SK-N-SH (cell line): ENCODE results near the gene R3HCC1L. TPM values are rescaled to one million over a fixed set of nuclear protein-coding genes. Genes with fewer than 3 reads are reported as not detected.

ENCODE experiments used
- CTCF ChIA-PET: fragments of 300-600, 350-600 bp; formaldehyde crosslinking; extraction: SDS; loops from one replicate; lab custom pipeline; 2021; lab: Yijun Ruan, JAX
- POLR2A ChIA-PET: fragments of 350-600 bp; sonication (Branson Sonifier 250); formaldehyde crosslinking; extraction: SDS; loops from one replicate; lab custom pipeline; 2020; ENCODE audit warnings: antibody characterized with exemption, inconsistent platforms; lab: Yijun Ruan, JAX
- DNase-seq: peaks from one replicate; pipeline ENCODE4 v3.0.0; 2012
- H2AFZ ChIP-seq: fragments of 200-600 bp; sonication (generic); 2 replicates; pipeline ENCODE4 v1.8.1; 2016; ENCODE audit warnings: antibody characterized with exemption, mild to moderate bottlenecking, low read depth
- H3F3A ChIP-seq: fragments of 200-600 bp; sonication (generic); replicated peaks from 2 replicates; pipeline ENCODE3; 2016; ENCODE audit warnings: antibody characterized with exemption, mild to moderate bottlenecking; ENCODE audit not compliant: insufficient read depth
- H3K27ac ChIP-seq, 2 experiments: fragments of 200-500 bp in 1 of 2; fragments of 200-600 bp in 1 of 2; sonication (Bioruptor generic) in 1 of 2; sonication (generic), shearing (Covaris generic) in 1 of 2; 2 replicates each; pipeline versions ENCODE4 v1.5.1 to v1.6.1; 2014 to 2016; ENCODE audit warnings: low read depth in 2 of 2, inconsistent platforms in 1 of 2, low read length in 1 of 2, mild to moderate bottlenecking in 1 of 2, mixed read lengths in 1 of 2
- H3K27me3 ChIP-seq: fragments of 200-600 bp; sonication (generic), shearing (Covaris generic); 2 replicates; pipeline ENCODE4 v1.6.1; 2016; ENCODE audit warnings: mixed run types; ENCODE audit not compliant: insufficient read depth
- H3K36me3 ChIP-seq, 2 experiments: fragments of 200-500 bp in 1 of 2; fragments of 200-600 bp in 1 of 2; sonication (Bioruptor generic) in 1 of 2; sonication (generic) in 1 of 2; replicated peaks in 1 of 2; 2 replicates each; pipeline versions ENCODE3 to v1.5.1; 2014 to 2016; ENCODE audit warnings: low read length in 1 of 2, mild to moderate bottlenecking in 1 of 2; ENCODE audit not compliant: insufficient read depth in 2 of 2, control insufficient read depth in 1 of 2
- H3K4me1 ChIP-seq, 2 experiments: fragments of 200-500 bp in 1 of 2; fragments of 200-600 bp in 1 of 2; sonication (Bioruptor generic) in 1 of 2; sonication (generic), shearing (Covaris generic) in 1 of 2; 2 replicates each; pipeline versions ENCODE4 v1.5.1 to v1.6.1; 2014 to 2016; ENCODE audit warnings: low read depth in 1 of 2, low read length in 1 of 2, mixed run types in 1 of 2; ENCODE audit not compliant: insufficient read depth in 2 of 2, control insufficient read depth in 1 of 2
- H3K4me2 ChIP-seq: fragments of 200-600 bp; sonication (generic), shearing (Covaris generic); 2 replicates; pipeline ENCODE4 v1.6.1; 2017; ENCODE audit warnings: mixed run types
- H3K4me3 ChIP-seq, 2 experiments: fragments of 200-500 bp in 1 of 2; fragments of 200-600 bp in 1 of 2; sonication (Bioruptor generic) in 1 of 2; sonication (generic), shearing (Covaris generic) in 1 of 2; 2 replicates each; pipeline versions ENCODE4 v1.5.1 to v1.8.1; 2014 to 2016; ENCODE audit warnings: low read depth in 2 of 2, inconsistent platforms in 1 of 2, low read length in 1 of 2, mild to moderate bottlenecking in 1 of 2, mixed read lengths in 1 of 2, moderate library complexity in 1 of 2
- H3K79me2 ChIP-seq: fragments of 200-600 bp; sonication (generic); 2 replicates; pipeline ENCODE4 v1.8.1; 2017; ENCODE audit warnings: mild to moderate bottlenecking; ENCODE audit not compliant: insufficient read depth
- H3K9ac ChIP-seq: fragments of 200-600 bp; sonication (generic); 2 replicates; pipeline ENCODE4 v1.6.1; 2017; ENCODE audit warnings: mixed run types
- H3K9me2 ChIP-seq: fragments of 200-600 bp; sonication (generic); 2 replicates; pipeline ENCODE4 v1.6.1; 2017; ENCODE audit warnings: mixed run types
- H3K9me3 ChIP-seq: fragments of 200-600 bp; sonication (generic); 2 replicates; pipeline ENCODE4 v1.6.1; 2017; ENCODE audit warnings: mixed run types, mild to moderate bottlenecking, moderate library complexity
- H4K20me1 ChIP-seq: fragments of 200-600 bp; sonication (generic); 2 replicates; pipeline ENCODE4 v1.6.1; 2017; ENCODE audit warnings: mild to moderate bottlenecking, mixed run types; ENCODE audit not compliant: insufficient read depth
- GATA2 ChIP-seq: sonication (generic); formaldehyde crosslinking; IDR thresholded peaks from 2 replicates; pipeline ENCODE4 v1.5.0; 2020; ENCODE audit warnings: mild to moderate bottlenecking, missing genetic modification reagents
- NRF1 ChIP-seq: IDR thresholded peaks from 2 replicates; pipeline ENCODE4 v1.6.1; 2012; ENCODE audit warnings: low read depth, mild to moderate bottlenecking, low read length
- POLR2AphosphoS5 ChIP-seq: IDR thresholded peaks from 2 replicates; pipeline ENCODE4 v1.6.1; 2012; ENCODE audit warnings: low read depth, low read length
- RCOR1 ChIP-seq: fragments of 150-350 bp; IDR thresholded peaks from 2 replicates; pipeline ENCODE4 v1.6.1; 2017; ENCODE audit warnings: antibody characterized with exemption, low read length
- USF1 ChIP-seq: IDR thresholded peaks from 2 replicates; pipeline ENCODE4 v1.4.0; 2012; ENCODE audit warnings: low read depth, borderline replicate concordance
- YY1 ChIP-seq: IDR thresholded peaks from 2 replicates; pipeline ENCODE4 v1.4.0; 2012; ENCODE audit warnings: low read depth, mild to moderate bottlenecking
- WGBS: methylation state at CpG from one replicate; pipeline ENCODE4 v1.1.6; 2017; ENCODE audit warnings: low lambda C conversion rate; 5-methylcytosine and 5-hydroxymethylcytosine counted together
- polyA plus RNA-seq, 3 experiments: library from polyadenylated mRNA; depleted of rRNA; stranded (reverse); fragments of >200 nt; gene quantifications; 2 replicates each; pipeline ENCODE4 v1.2.3, GENCODE V29; 2012
- TF ChIP-seq, protein P1 (sequence below): IDR thresholded peaks from 2 replicates; pipeline ENCODE4 v1.6.1; 2012; ENCODE audit warnings: mild to moderate bottlenecking, low read depth, low read length, moderate library complexity

The R3HCC1L gene
- polyA plus RNA-seq, 1 of the 3 experiments (the other 2 are of a cell fraction), result 6.0 TPM

DNA sequence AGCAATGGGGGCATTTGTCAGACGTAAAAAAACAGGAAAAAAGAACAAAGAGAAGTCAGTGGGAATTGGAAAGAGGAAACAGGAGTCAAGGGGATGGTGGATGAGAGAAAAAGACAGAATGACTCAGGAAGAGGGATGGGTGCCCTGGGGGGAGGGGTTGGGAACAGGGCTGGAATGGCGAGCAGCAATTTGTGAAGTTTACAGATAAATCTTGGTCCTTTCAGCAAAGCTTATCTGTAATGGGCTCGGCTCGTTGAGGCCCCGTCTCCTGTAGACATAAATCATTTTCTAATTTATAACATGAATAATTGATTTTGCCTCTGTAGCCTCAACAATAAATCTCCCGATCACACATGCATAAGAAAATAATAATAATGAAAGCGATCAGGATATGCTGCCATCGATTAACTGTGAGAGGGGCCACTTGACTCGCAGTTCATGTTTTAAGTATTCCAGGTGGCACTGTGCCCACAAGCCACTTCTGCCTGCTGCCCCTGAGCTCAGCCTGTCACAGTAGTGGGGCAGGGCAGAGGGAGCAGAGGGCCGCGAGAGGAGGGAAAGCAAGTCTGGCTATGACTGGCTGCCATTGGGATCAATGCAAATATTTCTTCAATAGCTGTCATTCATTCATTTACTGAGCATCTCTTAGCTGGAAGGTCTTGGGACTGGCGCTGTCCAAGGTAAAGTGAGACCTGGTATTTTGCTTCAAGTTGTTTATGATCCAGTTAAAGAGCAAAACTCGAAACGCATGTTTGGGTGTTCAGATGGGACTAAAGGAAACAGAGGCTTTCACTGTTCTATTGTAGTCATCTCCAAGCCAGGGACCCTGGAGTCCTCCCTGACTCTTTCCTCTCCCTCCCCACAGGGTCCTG is 47.4 kb upstream of the R3HCC1L start:
- Histone ChIP-seq H3K36me3 (no peaks in the 10 kb centered on the region), H3K27ac (no peak overlapping the region), H3K4me3 (no peak overlapping the region), H3F3A (no peaks in the 10 kb centered on the region), H3K27me3 (no peaks in the 10 kb centered on the region), H3K4me1 (peaks cover 0 to 5% of the 10 kb centered on the region in 2 experiments; a peak in 2 of 4 replicates), H2AFZ (no peak overlapping the region), H3K4me2 (no peak overlapping the region), H3K9me2 (no peaks in the 10 kb centered on the region), H3K79me2 (no peaks in the 10 kb centered on the region), H3K9ac (no peak overlapping the region), H3K9me3 (no peaks in the 10 kb centered on the region), H4K20me1 (no peaks in the 10 kb centered on the region)
- TF ChIP-seq YY1 (no peak), USF1 (no peak), POLR2AphosphoS5 (no peak), RCOR1 (no peak), GATA2 (no peak)
- TF ChIP-seq, protein P1, sequence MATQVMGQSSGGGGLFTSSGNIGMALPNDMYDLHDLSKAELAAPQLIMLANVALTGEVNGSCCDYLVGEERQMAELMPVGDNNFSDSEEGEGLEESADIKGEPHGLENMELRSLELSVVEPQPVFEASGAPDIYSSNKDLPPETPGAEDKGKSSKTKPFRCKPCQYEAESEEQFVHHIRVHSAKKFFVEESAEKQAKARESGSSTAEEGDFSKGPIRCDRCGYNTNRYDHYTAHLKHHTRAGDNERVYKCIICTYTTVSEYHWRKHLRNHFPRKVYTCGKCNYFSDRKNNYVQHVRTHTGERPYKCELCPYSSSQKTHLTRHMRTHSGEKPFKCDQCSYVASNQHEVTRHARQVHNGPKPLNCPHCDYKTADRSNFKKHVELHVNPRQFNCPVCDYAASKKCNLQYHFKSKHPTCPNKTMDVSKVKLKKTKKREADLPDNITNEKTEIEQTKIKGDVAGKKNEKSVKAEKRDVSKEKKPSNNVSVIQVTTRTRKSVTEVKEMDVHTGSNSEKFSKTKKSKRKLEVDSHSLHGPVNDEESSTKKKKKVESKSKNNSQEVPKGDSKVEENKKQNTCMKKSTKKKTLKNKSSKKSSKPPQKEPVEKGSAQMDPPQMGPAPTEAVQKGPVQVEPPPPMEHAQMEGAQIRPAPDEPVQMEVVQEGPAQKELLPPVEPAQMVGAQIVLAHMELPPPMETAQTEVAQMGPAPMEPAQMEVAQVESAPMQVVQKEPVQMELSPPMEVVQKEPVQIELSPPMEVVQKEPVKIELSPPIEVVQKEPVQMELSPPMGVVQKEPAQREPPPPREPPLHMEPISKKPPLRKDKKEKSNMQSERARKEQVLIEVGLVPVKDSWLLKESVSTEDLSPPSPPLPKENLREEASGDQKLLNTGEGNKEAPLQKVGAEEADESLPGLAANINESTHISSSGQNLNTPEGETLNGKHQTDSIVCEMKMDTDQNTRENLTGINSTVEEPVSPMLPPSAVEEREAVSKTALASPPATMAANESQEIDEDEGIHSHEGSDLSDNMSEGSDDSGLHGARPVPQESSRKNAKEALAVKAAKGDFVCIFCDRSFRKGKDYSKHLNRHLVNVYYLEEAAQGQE, result peak; percentile 86; the same call in 1 of the 2 replicates
- ChIA-PET CTCF (interaction anchor here (1.0 to 1.7 kb wide), 2 partner anchors 11 to 41 kb away, joined by 4 to 6 read pairs; no protein-coding TSS in a partner anchor), POLR2A (no interaction called here)
- DNase-seq, result peak; percentile 48
- 31% methylated on average over 14 of the region's 14 CpGs for WGBS

DNA sequence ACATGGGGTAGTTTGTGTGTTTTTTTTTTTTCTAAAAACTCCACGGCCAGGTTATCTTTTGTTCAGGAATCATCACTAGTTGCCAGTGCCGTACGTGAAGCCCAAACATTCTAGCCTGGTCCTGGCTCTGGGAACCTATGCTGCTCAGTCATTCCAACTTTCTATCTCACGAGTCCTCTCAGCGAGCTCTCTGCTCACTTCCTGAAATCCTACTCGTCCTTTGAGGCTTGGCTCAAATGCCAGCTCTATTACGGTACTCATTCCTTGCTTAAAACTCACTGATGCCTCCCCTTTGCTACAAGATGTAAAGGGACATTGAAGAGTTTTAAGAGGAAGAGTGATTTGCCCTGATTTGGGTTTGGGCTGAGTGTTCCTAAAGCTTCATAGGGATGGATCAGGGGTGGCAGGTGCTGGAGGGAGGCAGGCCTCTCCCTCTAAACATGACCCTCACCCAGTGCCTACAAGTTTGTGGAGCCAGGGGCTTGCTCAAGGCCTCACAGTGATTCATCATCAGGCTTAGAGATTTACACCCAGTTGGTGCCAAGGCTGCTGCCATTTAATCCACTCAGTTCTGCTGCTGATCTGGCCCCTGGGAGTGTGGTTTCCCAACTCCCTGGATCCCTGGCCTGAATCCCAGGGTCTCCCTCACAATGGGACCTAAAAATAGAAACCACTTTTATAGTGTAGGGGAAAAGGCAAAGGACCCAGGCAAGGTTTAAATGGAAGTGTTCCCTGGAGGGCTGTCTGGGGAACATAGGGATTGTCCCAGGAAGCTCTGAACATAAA is 46.1 kb upstream of the R3HCC1L start:
- CTCF ChIA-PET, result interaction anchor here (1.7 kb wide), 1 partner anchor 42 kb away, joined by 6 read pairs; no protein-coding TSS in a partner anchor
- Histone ChIP-seq H3K36me3 (no peaks in the 10 kb centered on the region), H2AFZ (no peak overlapping the region), H3K9me3 (no peaks in the 10 kb centered on the region), H3K79me2 (no peaks in the 10 kb centered on the region), H3K4me2 (no peak overlapping the region), H3K9me2 (no peaks in the 10 kb centered on the region), H3K4me1 (peaks cover 0 to 5% of the 10 kb centered on the region in 2 experiments; a peak in 2 of 4 replicates), H3K27me3 (no peaks in the 10 kb centered on the region), H3K27ac (no peak overlapping the region), H3F3A (no peaks in the 10 kb centered on the region), H3K9ac (no peak overlapping the region), H3K4me3 (no peak overlapping the region), H4K20me1 (no peaks in the 10 kb centered on the region)
- DNase-seq, result no peak
- TF ChIP-seq NRF1, result no peak
- WGBS, result 43% methylated on average over 7 of the region's 7 CpGs
- POLR2A ChIA-PET, result no interaction called here
